Loucy (cell line): ENCODE measurements around the gene PRAC2.

Experiments used
- CTCF ChIP-seq: fragments of 200-600 bp; sonication (generic); conservative IDR thresholded peaks from 2 replicates; pipeline ENCODE4 v1.5.1; 2014; ENCODE audit warnings: mild to moderate bottlenecking, antibody characterized with exemption, low read length
- EZH2phosphoT487 ChIP-seq: fragments of 200-600 bp; IDR thresholded peaks from 2 replicates; pipeline ENCODE4 v1.6.1; 2018; ENCODE audit warnings: antibody characterized with exemption, mild to moderate bottlenecking, moderate library complexity, borderline replicate concordance

- TF ChIP-seq CTCF (no peak), EZH2phosphoT487 (no peak)
Measured at GRCh38 chr17:48718761-48719641, 4.0 kb upstream of the PRAC2 start.
